ENCODE data around the gene LTB4R. TPM values are rescaled to one million over a fixed set of nuclear protein-coding genes. Genes with fewer than 3 reads are reported as not detected.

LTB4R gene
- total and polyA plus RNA-seq, 9 of the 15 experiments (the other 6 are each of a cell fraction or from before 2014, with no cell fraction given) = 0.38 to 10.5 (median 2.8) TPM

DNA sequence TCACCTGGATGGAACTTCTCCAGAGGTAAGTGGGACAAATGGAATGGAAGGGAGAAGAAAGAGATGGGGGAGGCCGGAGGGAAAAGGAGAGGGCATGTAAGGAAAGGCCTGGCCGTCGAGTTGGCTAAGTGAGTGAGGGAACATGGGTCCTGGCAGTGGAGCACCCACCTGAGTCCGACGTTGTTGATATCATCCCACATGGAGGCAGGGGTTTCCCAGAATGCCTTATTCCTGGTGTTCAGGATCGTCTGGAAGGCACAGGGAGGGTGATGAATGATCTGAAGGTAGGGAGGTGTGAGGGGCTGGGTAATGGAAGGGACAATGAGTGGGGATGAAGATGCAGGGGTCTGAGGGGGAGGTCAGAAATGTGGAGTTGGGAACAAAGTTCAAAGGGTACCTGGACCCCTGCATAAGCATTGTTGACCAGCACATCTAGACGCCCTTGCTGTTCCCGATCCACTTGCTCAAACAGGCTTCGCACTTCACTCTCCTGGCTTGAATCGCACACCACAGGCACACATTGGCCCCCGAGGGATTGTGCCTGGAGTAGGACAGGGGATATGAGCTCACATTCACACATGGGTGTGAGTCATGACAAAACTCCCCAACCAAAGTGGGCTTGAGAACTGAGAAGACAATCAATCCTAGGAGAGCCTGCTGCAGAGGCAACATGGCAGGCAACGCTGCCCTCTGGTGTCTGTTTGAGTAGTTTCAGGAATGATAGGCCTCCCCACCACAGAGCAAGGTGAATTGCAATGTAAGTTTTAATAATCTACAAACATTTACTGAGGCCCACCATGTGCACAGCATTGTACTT is 14.8 kb upstream of the LTB4R start:
- no TSS peak for BruUV-seq (replicated peaks)
- DNase-seq (ENCODE audit: extremely low read depth in 1 of 4, low spot score in 3 of 4) = peak; percentile 57 to 80 (median 64)
- ATAC-seq = peak; percentile 78
- Histone ChIP-seq H3K9me1 (ENCODE audit: control insufficient read depth, insufficient read depth, low read length) (peaks cover 3% of the 10 kb centered on the region), H3K4me2 (ENCODE audit: insufficient read depth, low read length) (no peak overlapping the region), H3K9me3 (replicated peaks; ENCODE audit: control insufficient read depth, insufficient read depth, low read depth, low read length) (no peaks in the 10 kb centered on the region), H4K20me1 (replicated peaks; ENCODE audit: control insufficient read depth, insufficient read depth, low read length) (no peaks in the 10 kb centered on the region), H3K27ac (ENCODE audit: extremely low read depth, low read depth, low read length) (peak overlapping the region; percentile 32; the same call in 1 of the 3 replicates), H3K9ac (ENCODE audit: insufficient read depth in 1 of 2, low read depth in 2 of 2, low read length in 2 of 2) (no peak overlapping the region), H2AFZ (ENCODE audit: low read depth, low read length) (no peak overlapping the region), H3K27me3 (ENCODE audit: control insufficient read depth in 2 of 2, insufficient read depth in 2 of 2, low read length in 2 of 2) (no peaks in the 10 kb centered on the region), H3K4me1 (replicated peaks in 1 of 2; ENCODE audit: control insufficient read depth in 2 of 2, insufficient read depth in 2 of 2, low read length in 2 of 2) (peaks cover 12 to 14% of the 10 kb centered on the region in 2 experiments; a peak in 4 of 5 replicates), H3K4me3 (no peak overlapping the region), H3K36me3 (ENCODE audit: control insufficient read depth, insufficient read depth, low read length) (peaks cover 31% of the 10 kb centered on the region), H3K79me2 (ENCODE audit: control insufficient read depth, insufficient read depth, low read length) (peaks cover 28% of the 10 kb centered on the region)
- POLR2A ChIA-PET = interaction anchor here (0.9 to 3.8 kb wide), 4 partner anchors 54 to 135 kb away, joined by 3 to 18 read pairs (median 7); partner anchors contain the start of genes CHMP4A and TINF2
- in situ Hi-C loops (cut with MboI) (loop anchor here (5.0 to 10.0 kb wide), 2 partner anchors 54 to 282 kb away; partner anchors contain the start of gene TINF2), intact Hi-C loops (cut with micrococcal nuclease) (loop anchor here (1.0 kb wide), 3 partner anchors 53 to 238 kb away; partner anchors contain the start of gene MDP1)
- CTCF ChIA-PET (ENCODE audit: low intra/inter-chr PET ratio) = interaction anchor here (0.6 to 3.3 kb wide), 8 partner anchors 18 to 1272 kb away, joined by 3 to 41 read pairs (median 4); partner anchors contain the start of genes MDP1 and TINF2
- 57% methylated on average over 8 of the region's 12 CpGs for WGBS (ENCODE audit: insufficient coverage, low coverage, missing lambda C conversion rate)
- FAIRE-seq = peak; percentile 96
- TF ChIP-seq HDAC6 (IDR thresholded peaks at IDR 0.05; ENCODE audit: low read depth, low read length) (no peak), TAF1 (IDR thresholded peaks at IDR 0.05; ENCODE audit: control insufficient read depth, extremely low read depth, insufficient read depth, low read length, severe bottlenecking) (no peak), DEAF1 (CRISPR knock-in tag; IDR thresholded peaks at IDR 0.05) (peak; percentile 70), ARID2 (IDR thresholded peaks at IDR 0.05) (peak; percentile 72), SMC3 (conservative IDR thresholded peaks at IDR 0.05; ENCODE audit: insufficient read depth, low read depth, low read length) (peak; percentile 88), CBX2 (IDR thresholded peaks at IDR 0.05; ENCODE audit: insufficient read depth, low read length, poor library complexity, severe bottlenecking) (no peak), POLR2A (conservative IDR thresholded peaks at IDR 0.05) (no peak), POLR2H (tag; IDR thresholded peaks at IDR 0.05; ENCODE audit: low read depth) (no peak)
- TF ChIP-seq, protein P1, sequence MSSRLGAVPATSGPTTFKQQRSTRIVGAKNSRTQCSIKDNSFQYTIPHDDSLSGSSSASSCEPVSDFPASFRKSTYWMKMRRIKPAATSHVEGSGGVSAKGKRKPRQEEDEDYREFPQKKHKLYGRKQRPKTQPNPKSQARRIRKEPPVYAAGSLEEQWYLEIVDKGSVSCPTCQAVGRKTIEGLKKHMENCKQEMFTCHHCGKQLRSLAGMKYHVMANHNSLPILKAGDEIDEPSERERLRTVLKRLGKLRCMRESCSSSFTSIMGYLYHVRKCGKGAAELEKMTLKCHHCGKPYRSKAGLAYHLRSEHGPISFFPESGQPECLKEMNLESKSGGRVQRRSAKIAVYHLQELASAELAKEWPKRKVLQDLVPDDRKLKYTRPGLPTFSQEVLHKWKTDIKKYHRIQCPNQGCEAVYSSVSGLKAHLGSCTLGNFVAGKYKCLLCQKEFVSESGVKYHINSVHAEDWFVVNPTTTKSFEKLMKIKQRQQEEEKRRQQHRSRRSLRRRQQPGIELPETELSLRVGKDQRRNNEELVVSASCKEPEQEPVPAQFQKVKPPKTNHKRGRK (tag; IDR thresholded peaks at IDR 0.05) = no peak
- TF ChIP-seq, protein P2, sequence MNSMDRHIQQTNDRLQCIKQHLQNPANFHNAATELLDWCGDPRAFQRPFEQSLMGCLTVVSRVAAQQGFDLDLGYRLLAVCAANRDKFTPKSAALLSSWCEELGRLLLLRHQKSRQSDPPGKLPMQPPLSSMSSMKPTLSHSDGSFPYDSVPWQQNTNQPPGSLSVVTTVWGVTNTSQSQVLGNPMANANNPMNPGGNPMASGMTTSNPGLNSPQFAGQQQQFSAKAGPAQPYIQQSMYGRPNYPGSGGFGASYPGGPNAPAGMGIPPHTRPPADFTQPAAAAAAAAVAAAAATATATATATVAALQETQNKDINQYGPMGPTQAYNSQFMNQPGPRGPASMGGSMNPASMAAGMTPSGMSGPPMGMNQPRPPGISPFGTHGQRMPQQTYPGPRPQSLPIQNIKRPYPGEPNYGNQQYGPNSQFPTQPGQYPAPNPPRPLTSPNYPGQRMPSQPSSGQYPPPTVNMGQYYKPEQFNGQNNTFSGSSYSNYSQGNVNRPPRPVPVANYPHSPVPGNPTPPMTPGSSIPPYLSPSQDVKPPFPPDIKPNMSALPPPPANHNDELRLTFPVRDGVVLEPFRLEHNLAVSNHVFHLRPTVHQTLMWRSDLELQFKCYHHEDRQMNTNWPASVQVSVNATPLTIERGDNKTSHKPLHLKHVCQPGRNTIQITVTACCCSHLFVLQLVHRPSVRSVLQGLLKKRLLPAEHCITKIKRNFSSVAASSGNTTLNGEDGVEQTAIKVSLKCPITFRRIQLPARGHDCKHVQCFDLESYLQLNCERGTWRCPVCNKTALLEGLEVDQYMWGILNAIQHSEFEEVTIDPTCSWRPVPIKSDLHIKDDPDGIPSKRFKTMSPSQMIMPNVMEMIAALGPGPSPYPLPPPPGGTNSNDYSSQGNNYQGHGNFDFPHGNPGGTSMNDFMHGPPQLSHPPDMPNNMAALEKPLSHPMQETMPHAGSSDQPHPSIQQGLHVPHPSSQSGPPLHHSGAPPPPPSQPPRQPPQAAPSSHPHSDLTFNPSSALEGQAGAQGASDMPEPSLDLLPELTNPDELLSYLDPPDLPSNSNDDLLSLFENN (IDR thresholded peaks at IDR 0.05; ENCODE audit: low read depth in 2 of 2, low read length in 2 of 2) = no peak
- TF ChIP-seq, protein P3, sequence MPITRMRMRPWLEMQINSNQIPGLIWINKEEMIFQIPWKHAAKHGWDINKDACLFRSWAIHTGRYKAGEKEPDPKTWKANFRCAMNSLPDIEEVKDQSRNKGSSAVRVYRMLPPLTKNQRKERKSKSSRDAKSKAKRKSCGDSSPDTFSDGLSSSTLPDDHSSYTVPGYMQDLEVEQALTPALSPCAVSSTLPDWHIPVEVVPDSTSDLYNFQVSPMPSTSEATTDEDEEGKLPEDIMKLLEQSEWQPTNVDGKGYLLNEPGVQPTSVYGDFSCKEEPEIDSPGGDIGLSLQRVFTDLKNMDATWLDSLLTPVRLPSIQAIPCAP (CRISPR knock-in tag; IDR thresholded peaks at IDR 0.05; ENCODE audit: borderline replicate concordance) = no peak

Data from K562 (cell line).